ENCODE results near the gene SLC39A13.

SLC39A13 gene

GRCh38 chr11:47407746-47408590 is at the start of gene SLC39A13:
Gene SLC39A13 (plus strand): TSS chr11:47408590. CDS start chr11:47410095, 1,505 bp downstream.
- peak; percentile 95 for DNase-seq

GRCh38 chr11:47358731-47359051 is 49.7 kb upstream of the SLC39A13 start:
- no peak for DNase-seq

GRCh38 chr11:47359162-47359561 is 49.2 kb upstream of the SLC39A13 start:
- DNase-seq: no peak

GRCh38 chr11:47359586-47359985 is 48.8 kb upstream of the SLC39A13 start:
- DNase-seq: no peak

GRCh38 chr11:47360341-47360740 is 48.0 kb upstream of the SLC39A13 start:
- DNase-seq: no peak

- DNase-seq: no peak
These were observed 47.0 kb upstream of the SLC39A13 start for GRCh38 chr11:47361419-47361818.

GRCh38 chr11:47366020-47366490 is 42.3 kb upstream of the SLC39A13 start:
- DNase-seq: no peak

GRCh38 chr11:47369676-47370075 is 38.7 kb upstream of the SLC39A13 start:
- no peak for DNase-seq

- DNase-seq: no peak
These were observed 36.0 kb upstream of the SLC39A13 start for GRCh38 chr11:47372422-47372821.

- peak; percentile 87 for DNase-seq
These were observed 34.3 kb upstream of the SLC39A13 start for GRCh38 chr11:47373876-47374719.

- DNase-seq: no peak
These were observed 33.7 kb upstream of the SLC39A13 start for GRCh38 chr11:47374720-47375019.

- DNase-seq: no peak
These were observed 33.4 kb upstream of the SLC39A13 start for GRCh38 chr11:47375020-47375419.

GRCh38 chr11:47375546-47376085 is 32.8 kb upstream of the SLC39A13 start:
- DNase-seq: no peak

GRCh38 chr11:47376107-47376524 is 32.3 kb upstream of the SLC39A13 start:
- DNase-seq: no peak

GRCh38 chr11:47376525-47377371 is 31.6 kb upstream of the SLC39A13 start:
- DNase-seq: no peak

GRCh38 chr11:47377571-47378009 is 30.8 kb upstream of the SLC39A13 start:
- no peak for DNase-seq

- DNase-seq: no peak
These were observed 30.2 kb upstream of the SLC39A13 start, which contains the start of gene SPI1 for GRCh38 chr11:47378010-47378835. Gene SPI1 (minus strand): TSS chr11:47378547. CDS start chr11:47378353, 194 bp downstream.

GRCh38 chr11:47378836-47379170 is 29.6 kb upstream of the SLC39A13 start:
- no peak for DNase-seq

- no peak for DNase-seq
These were observed 29.1 kb upstream of the SLC39A13 start for GRCh38 chr11:47379317-47379716.

- no peak for DNase-seq
These were observed 28.3 kb upstream of the SLC39A13 start for GRCh38 chr11:47380078-47380477.

GRCh38 chr11:47383071-47383470 is 25.3 kb upstream of the SLC39A13 start:
- no peak for DNase-seq

- DNase-seq: no peak
These were observed 23.9 kb upstream of the SLC39A13 start for GRCh38 chr11:47384498-47384897.
